GM12864 (cell line): ENCODE measurements around the gene TMEM131.

Experiments used
- DNase-seq: peaks from one replicate; pipeline ENCODE4 v3.0.0-alpha.2; 2011; ENCODE audit warnings: low read depth
- H3K4me3 ChIP-seq: 2 replicates; pipeline ENCODE4 v1.5.1; 2011; ENCODE audit warnings: mild to moderate bottlenecking, low read depth, low read length, control low read depth
- CTCF ChIP-seq: IDR thresholded peaks from 2 replicates; pipeline ENCODE4 v1.5.1; 2011; ENCODE audit warnings: low read depth, mild to moderate bottlenecking, moderate library complexity, low read length, control low read depth, inconsistent platforms; ENCODE audit errors: missing control alignments

Gene TMEM131

GRCh38 chr2:98008415-98008814 lies 12.7 kb upstream of the TMEM131 start:
- no peak for DNase-seq
- TF ChIP-seq CTCF, result no peak

GRCh38 chr2:98006378-98006777 lies 10.6 kb upstream of the TMEM131 start:
- no peak for DNase-seq
- H3K4me3 ChIP-seq, result no peak overlapping the region
- no peak for TF ChIP-seq CTCF

More at GRCh38 chr2:98008415-98008814, 12.7 kb upstream of the TMEM131 start:
- H3K4me3 ChIP-seq, result no peak overlapping the region

GRCh38 chr2:98004613-98005012 lies 8.9 kb upstream of the TMEM131 start:
- no peak overlapping the region for H3K4me3 ChIP-seq
- TF ChIP-seq CTCF, result no peak
- DNase-seq, result no peak

- DNase-seq, result no peak
- TF ChIP-seq CTCF, result no peak
These were observed 8.3 kb upstream of the TMEM131 start for GRCh38 chr2:98004047-98004446.

GRCh38 chr2:97999536-97999935 lies 3.8 kb upstream of the TMEM131 start:
- DNase-seq, result no peak
- H3K4me3 ChIP-seq, result no peak overlapping the region
- no peak for TF ChIP-seq CTCF

More at GRCh38 chr2:98004047-98004446, 8.3 kb upstream of the TMEM131 start:
- no peak overlapping the region for H3K4me3 ChIP-seq

- TF ChIP-seq CTCF, result no peak
- DNase-seq, result no peak
- no peak overlapping the region for H3K4me3 ChIP-seq
These were observed 2.8 kb upstream of the TMEM131 start for GRCh38 chr2:97998431-97999005.

- no peak overlapping the region for H3K4me3 ChIP-seq
- TF ChIP-seq CTCF, result no peak
- DNase-seq, result no peak
These were observed 2.1 kb upstream of the TMEM131 start for GRCh38 chr2:97997784-97998392.
